Parietal lobe (tissue), 2 donors: Measurements from ENCODE around the gene PCGF6. TPM values are rescaled to one million over a fixed set of nuclear protein-coding genes. Genes with fewer than 3 reads are reported as not detected.

Source experiments
- small RNA-seq: library from RNA; depleted of rRNA; stranded (forward); fragments of <200 nt; gene quantifications from one replicate; pipeline ENCODE3, GENCODE V24; 2014; ENCODE audit warnings: low replicate concordance
- total RNA-seq: library from RNA; depleted of rRNA; stranded (reverse); fragments of >200 nt; gene quantifications from one replicate; pipeline ENCODE4 v1.2.3, GENCODE V29; 2014

The PCGF6 gene
- total RNA-seq, result 17.5 TPM

GRCh38 chr10:103350517-103351260 is at the start of gene PCGF6:
PCGF6 (minus strand) TSS chr10:103351140; CDS start chr10:103351066, 74 bp downstream.

GRCh38 chr10:103396067-103396788 is 45.3 kb upstream of the PCGF6 start, which contains the start of the genes ATP5MK and PDCD11:
ATP5MK (minus strand) TSS chr10:103396475; CDS start chr10:103392457, 4,018 bp downstream.
PDCD11 (plus strand) TSS chr10:103396626; CDS start chr10:103398427, 1,801 bp downstream.

GRCh38 chr10:103367782-103368518 is 17.0 kb upstream of the PCGF6 start, which contains the start of gene TAF5:
TAF5 (plus strand) TSS chr10:103367976; CDS start chr10:103367990, 14 bp downstream.

GRCh38 chr10:103276896-103277712 is 73.8 kb downstream of the PCGF6 start, which contains the start of gene INA:
INA (plus strand) TSS chr10:103277138; CDS start chr10:103277212, 74 bp downstream.

Small RNAs within 50 kb of the gene (small RNA-seq; reads per million reads assigned to genes)
- not detected for gene RNU11-3P

Other genes with a start within 250 kb of the PCGF6 start
- 158 TPM for gene NT5C2, start 157.9 kb downstream of the PCGF6 start, total RNA-seq
- not detected for gene RPEL1, start 105.3 kb downstream of the PCGF6 start, total RNA-seq
- 199 TPM for gene INA, start 74.0 kb downstream of the PCGF6 start, total RNA-seq
- 10.3 TPM for gene TAF5, start 16.8 kb upstream of the PCGF6 start, total RNA-seq
- 74.8 TPM for gene ATP5MK, start 45.3 kb upstream of the PCGF6 start, total RNA-seq
- 36.3 TPM for gene PDCD11, start 45.5 kb upstream of the PCGF6 start, total RNA-seq
- gene CALHM2, start 101.2 kb upstream of the PCGF6 start, total RNA-seq, result 4.1 TPM
- gene CALHM1, start 107.8 kb upstream of the PCGF6 start, total RNA-seq, result not detected
- not detected for gene CALHM3, start 128.1 kb upstream of the PCGF6 start, total RNA-seq
- 44.4 TPM for gene NEURL1, start 142.6 kb upstream of the PCGF6 start, total RNA-seq